ENCODE measurements around the gene TRPV6.

Gene TRPV6

DNA sequence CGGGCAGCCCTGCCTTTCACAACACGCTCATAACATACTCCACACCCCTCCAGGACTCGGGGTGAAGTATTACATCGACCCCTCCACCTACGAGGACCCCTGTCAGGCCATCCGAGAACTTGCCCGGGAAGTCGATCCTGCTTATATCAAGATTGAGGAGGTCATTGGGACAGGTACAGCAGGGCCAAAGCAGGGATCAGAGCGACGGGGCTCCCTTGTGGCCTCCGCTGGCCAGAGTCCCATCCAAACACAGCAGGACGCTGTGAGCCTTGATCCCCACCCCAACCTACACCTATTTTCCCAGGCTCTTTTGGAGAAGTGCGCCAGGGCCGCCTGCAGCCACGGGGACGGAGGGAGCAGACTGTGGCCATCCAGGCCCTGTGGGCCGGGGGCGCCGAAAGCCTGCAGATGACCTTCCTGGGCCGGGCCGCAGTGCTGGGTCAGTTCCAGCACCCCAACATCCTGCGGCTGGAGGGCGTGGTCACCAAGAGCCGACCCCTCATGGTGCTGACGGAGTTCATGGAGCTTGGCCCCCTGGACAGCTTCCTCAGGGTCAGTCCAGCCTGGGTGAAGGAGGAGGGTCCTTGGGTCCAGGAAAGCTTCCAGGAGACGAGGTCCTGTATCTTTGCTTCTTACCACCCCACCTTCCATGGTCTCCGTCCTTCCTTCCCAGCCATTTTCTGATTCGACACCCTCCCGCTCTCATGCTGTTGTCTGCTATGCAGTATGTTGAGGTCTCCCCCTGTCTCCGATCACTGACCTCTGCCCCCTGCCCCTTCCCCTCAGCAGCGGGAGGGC, 17.2 kb downstream of the TRPV6 start:
- no peak overlapping the region for H3K4me3 ChIP-seq (ENCODE audit: low read depth, low read length)
- no peak for TF ChIP-seq CTCF (IDR thresholded peaks at IDR 0.05; ENCODE audit: low read depth, low read length)

DNA sequence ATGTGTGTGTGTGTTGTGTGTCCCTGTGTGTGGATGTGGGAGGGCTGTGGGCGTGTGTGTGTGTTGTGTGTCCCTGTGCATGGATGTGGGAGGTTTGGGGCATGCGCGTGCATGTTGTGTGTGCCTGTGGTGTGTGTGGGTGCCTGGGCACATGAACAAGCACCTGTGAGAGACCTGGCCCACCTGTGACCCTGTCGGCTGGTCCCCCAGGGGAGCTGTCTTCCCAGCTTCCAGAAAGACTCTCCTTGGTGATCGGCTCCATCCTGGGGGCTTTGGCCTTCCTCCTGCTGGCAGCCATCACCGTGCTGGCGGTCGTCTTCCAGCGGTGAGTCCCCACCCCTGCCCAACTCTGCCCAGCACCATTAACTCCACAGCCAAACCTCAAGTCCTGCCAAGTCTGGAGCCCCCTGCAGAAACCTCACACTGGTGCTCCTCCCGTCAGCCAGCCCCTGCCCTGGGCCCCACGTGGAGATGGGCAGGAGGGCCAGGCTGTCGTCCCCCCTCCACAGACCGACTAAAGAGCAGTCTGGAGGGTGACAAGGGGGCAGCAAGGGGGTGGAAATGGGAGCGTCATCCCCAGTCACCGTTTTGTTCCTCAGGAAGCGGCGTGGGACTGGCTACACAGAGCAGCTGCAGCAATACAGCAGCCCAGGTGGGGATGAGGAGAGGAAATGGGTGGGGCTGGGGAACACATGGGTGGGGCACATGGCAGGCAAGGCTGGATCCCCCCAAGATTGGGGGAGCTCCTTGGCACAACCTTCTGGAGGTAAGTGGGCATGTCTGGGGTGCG, 18.0 kb downstream of the TRPV6 start:
- TF ChIP-seq CTCF (IDR thresholded peaks at IDR 0.05; ENCODE audit: low read depth, low read length): no peak
- H3K4me3 ChIP-seq (ENCODE audit: low read depth, low read length): no peak overlapping the region

- H3K4me3 ChIP-seq (ENCODE audit: low read depth, low read length): no peak overlapping the region
- no peak for TF ChIP-seq CTCF (IDR thresholded peaks at IDR 0.05; ENCODE audit: low read depth, low read length)
Measured at GRCh38 chr7:142867097-142867378, 18.5 kb downstream of the TRPV6 start.

DNA sequence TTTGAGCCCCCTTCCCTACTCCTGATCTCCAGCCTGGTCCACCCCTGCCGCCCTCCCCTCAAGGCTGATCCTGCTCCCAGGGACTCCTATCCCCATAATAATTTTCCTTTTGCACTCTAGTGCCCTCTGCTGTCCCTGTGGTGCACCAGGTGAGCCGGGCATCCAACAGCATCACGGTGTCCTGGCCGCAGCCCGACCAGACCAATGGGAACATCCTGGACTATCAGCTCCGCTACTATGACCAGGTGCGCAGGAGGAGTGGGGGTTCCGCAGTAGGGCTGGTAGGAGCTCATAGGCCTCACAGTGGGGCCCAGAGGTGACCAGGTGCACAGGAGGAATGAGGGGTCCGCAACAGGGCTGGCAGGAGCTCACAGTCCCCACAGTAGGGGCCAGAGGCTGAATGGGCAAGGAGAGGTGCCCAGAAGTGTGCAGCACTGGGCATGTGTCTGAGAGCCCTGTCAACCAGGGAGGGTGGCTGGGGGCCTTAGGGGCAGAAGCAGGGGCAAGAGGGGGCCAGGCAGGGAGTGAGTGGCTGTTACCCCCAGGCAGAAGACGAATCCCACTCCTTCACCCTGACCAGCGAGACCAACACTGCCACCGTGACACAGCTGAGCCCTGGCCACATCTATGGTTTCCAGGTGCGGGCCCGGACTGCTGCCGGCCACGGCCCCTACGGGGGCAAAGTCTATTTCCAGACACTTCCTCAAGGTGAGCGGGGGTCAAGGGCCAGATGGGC, 19.0 kb downstream of the TRPV6 start:
- TF ChIP-seq CTCF (IDR thresholded peaks at IDR 0.05; ENCODE audit: low read depth, low read length): peak; percentile 44
- H3K4me3 ChIP-seq (ENCODE audit: low read depth, low read length): no peak overlapping the region

DNA sequence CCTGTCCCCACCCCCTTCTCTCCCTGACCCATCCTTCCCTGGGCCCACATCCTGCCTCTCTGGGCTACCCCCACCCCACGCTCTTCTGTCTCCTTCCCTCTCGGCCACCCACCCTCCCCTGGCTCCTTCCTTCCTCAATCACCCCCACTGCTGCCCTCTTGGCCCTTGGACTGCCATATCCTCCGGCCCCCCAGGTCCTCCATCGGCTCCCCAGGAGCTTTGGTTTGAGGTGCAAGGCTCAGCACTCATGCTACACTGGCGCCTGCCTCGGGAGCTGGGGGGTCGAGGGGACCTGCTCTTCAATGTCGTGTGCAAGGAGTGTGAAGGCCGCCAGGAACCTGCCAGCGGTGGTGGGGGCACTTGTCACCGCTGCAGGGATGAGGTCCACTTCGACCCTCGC, 19.8 kb downstream of the TRPV6 start:
- TF ChIP-seq CTCF (IDR thresholded peaks at IDR 0.05; ENCODE audit: low read depth, low read length): no peak
- H3K4me3 ChIP-seq (ENCODE audit: low read depth, low read length): no peak overlapping the region

GRCh38 chr7:142864980-142865747, 20.4 kb downstream of the TRPV6 start:
- no peak overlapping the region for H3K4me3 ChIP-seq (ENCODE audit: low read depth, low read length)
- no peak for TF ChIP-seq CTCF (IDR thresholded peaks at IDR 0.05; ENCODE audit: low read depth, low read length)

All from WI38 (cell line).